Measurements from ENCODE around the gene MSRB3. TPM values are rescaled to one million over a fixed set of nuclear protein-coding genes. Genes with fewer than 3 reads are reported as not detected.

The MSRB3 gene
- polyA plus RNA-seq, 1 donor (not counting 4 experiments of a cell fraction or from before 2014, with no cell fraction given): 12.3 TPM

DNA sequence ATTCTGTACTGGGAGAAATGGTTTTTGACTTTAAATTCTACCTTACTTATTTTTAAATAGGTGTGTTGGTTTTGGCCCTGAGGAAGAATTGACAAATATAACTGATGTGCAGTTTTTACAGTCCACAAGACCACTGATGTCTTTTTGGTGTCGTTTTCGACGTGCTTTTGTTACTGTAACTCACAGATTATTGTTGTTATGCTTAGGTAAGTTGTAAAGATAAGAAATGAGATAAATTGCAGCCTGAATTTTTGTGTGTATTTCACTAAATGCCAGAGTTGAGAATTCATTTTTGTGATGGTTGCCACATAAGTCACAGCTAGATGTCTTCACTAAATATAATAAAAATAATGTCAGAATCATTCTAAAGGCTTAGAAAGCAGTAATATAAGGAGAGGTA lies 39.9 kb upstream of the MSRB3 start:
- Histone ChIP-seq H4K20me1 (ENCODE audit: control insufficient read depth, extremely low read depth, insufficient read depth, low read length) (no peaks in the 10 kb centered on the region), H3K9me1 (ENCODE audit: control insufficient read depth, extremely low read depth, insufficient read depth, low read length) (no peaks in the 10 kb centered on the region), H2AFZ (ENCODE audit: control insufficient read depth, low read length) (no peak overlapping the region), H3K9ac (ENCODE audit: control insufficient read depth, extremely low read depth, insufficient read depth, low read length) (no peak overlapping the region), H3K4me3 (ENCODE audit: control insufficient read depth in 2 of 3, extremely low read depth in 1 of 3, insufficient read depth in 2 of 3, low read depth in 1 of 3, low read length in 3 of 3) (no peak overlapping the region), H3K27me3 (ENCODE audit: control insufficient read depth, extremely low read depth, insufficient read depth, low read length) (no peaks in the 10 kb centered on the region), H3K36me3 (ENCODE audit: control insufficient read depth in 2 of 2, extremely low read depth in 1 of 2, insufficient read depth in 2 of 2, low read length in 2 of 2) (peaks cover 2 to 5% of the 10 kb centered on the region in 2 experiments), H3K4me2 (ENCODE audit: control insufficient read depth, extremely low read depth, insufficient read depth, low read depth, low read length) (no peak overlapping the region), H3K4me1 (ENCODE audit: control insufficient read depth, extremely low read depth, insufficient read depth, low read length) (no peaks in the 10 kb centered on the region), H3K9me3 (ENCODE audit: control insufficient read depth, low read depth, low read length) (no peaks in the 10 kb centered on the region), H3K79me2 (ENCODE audit: control insufficient read depth, insufficient read depth, low read length) (peaks cover under 1% of the 10 kb centered on the region), H3K27ac (ENCODE audit: control insufficient read depth, insufficient read depth, low read length) (no peak overlapping the region)
- dilution Hi-C loops (cut with MboI; ENCODE audit: extremely low pct_ligation_motif_present, low sequenced_read_pairs): no loop called here
- TF ChIP-seq EZH2 (IDR thresholded peaks at IDR 0.05; ENCODE audit: low read length): no peak
- TF ChIP-seq CTCF (optimal IDR thresholded peaks at IDR 0.05 in 1 of 3, IDR thresholded peaks at IDR 0.05 in 1 of 3, conservative IDR thresholded peaks at IDR 0.05 in 1 of 3; ENCODE audit: extremely low read depth in 1 of 3, insufficient read depth in 2 of 3, low read length in 3 of 3): no peak
- no peak for FAIRE-seq
- no peak for DNase-seq (ENCODE audit: low read depth, low spot score)

GRCh38 chr12:65248656-65249633 lies 29.5 kb upstream of the MSRB3 start:
- no peak for TF ChIP-seq CTCF (optimal IDR thresholded peaks at IDR 0.05 in 1 of 3, IDR thresholded peaks at IDR 0.05 in 1 of 3, conservative IDR thresholded peaks at IDR 0.05 in 1 of 3; ENCODE audit: extremely low read depth in 1 of 3, insufficient read depth in 2 of 3, low read length in 3 of 3)
- no peak for TF ChIP-seq EZH2 (IDR thresholded peaks at IDR 0.05; ENCODE audit: low read length)
- no peak overlapping the region for H3K27ac ChIP-seq (ENCODE audit: control insufficient read depth, insufficient read depth, low read length)
- dilution Hi-C loops (cut with MboI; ENCODE audit: extremely low pct_ligation_motif_present, low sequenced_read_pairs): no loop called here

More at GRCh38 chr12:65248656-65249633, 29.5 kb upstream of the MSRB3 start:
- no peaks in the 10 kb centered on the region for H3K9me1 ChIP-seq (ENCODE audit: control insufficient read depth, extremely low read depth, insufficient read depth, low read length)
- no peaks in the 10 kb centered on the region for H3K79me2 ChIP-seq (ENCODE audit: control insufficient read depth, insufficient read depth, low read length)
- no peak overlapping the region for H3K4me2 ChIP-seq (ENCODE audit: control insufficient read depth, extremely low read depth, insufficient read depth, low read depth, low read length)
- H3K4me1 ChIP-seq (ENCODE audit: control insufficient read depth, extremely low read depth, insufficient read depth, low read length): no peaks in the 10 kb centered on the region
- no peak overlapping the region for H2AFZ ChIP-seq (ENCODE audit: control insufficient read depth, low read length)
- no peak for FAIRE-seq
- DNase-seq (ENCODE audit: low read depth, low spot score): no peak
- no peaks in the 10 kb centered on the region for H3K9me3 ChIP-seq (ENCODE audit: control insufficient read depth, low read depth, low read length)
- H3K27me3 ChIP-seq (ENCODE audit: control insufficient read depth, extremely low read depth, insufficient read depth, low read length): no peaks in the 10 kb centered on the region
- H3K36me3 ChIP-seq (ENCODE audit: control insufficient read depth in 2 of 2, extremely low read depth in 1 of 2, insufficient read depth in 2 of 2, low read length in 2 of 2): peaks cover 2 to 8% of the 10 kb centered on the region in 2 experiments
- no peak overlapping the region for H3K4me3 ChIP-seq (ENCODE audit: control insufficient read depth in 2 of 3, extremely low read depth in 1 of 3, insufficient read depth in 2 of 3, low read depth in 1 of 3, low read length in 3 of 3)
- H3K9ac ChIP-seq (ENCODE audit: control insufficient read depth, extremely low read depth, insufficient read depth, low read length): no peak overlapping the region
- H4K20me1 ChIP-seq (ENCODE audit: control insufficient read depth, extremely low read depth, insufficient read depth, low read length): no peaks in the 10 kb centered on the region
